PC-3 (cell line): ENCODE data around the gene SPSB1.

Source experiments
- EZH2phosphoT487 ChIP-seq: fragments of 300-600 bp; sonication (generic); IDR thresholded peaks from 2 replicates; pipeline ENCODE4 v1.6.1; 2018; ENCODE audit warnings: mild to moderate bottlenecking, antibody characterized with exemption, low read length, borderline replicate concordance
- TF ChIP-seq, protein P1 (sequence below): fragments of 300-600 bp; sonication (generic); conservative IDR thresholded peaks from 2 replicates; pipeline ENCODE4 v1.5.1; 2017; ENCODE audit warnings: antibody characterized with exemption, low read depth, mild to moderate bottlenecking, low read length

DNA sequence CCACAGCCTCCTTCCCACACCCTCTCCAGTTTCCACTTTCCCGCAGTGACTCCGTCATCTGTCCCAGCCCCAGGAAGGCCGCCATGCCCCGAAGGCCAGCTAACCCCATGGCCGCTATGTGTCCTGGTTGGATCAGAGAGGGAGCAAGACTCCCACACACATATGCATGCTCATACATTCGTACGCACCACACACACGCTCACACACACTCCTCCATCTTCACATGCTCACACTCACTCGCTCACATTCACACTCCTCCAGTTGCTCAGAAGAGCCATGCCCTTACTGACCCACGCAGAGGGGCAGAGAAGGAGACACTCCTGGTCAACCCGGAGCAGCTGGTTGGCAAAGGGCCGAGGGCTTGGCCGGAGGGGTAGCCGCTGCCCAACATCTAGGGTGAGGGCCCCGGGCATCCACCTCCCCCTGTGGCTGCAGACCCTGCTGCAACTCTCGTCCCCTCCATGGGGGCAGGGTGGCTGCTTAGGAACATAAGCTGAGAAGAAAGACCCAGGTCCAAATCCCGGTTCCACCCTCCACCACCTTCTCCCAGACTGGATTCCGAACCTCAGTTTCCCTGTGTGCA, 124.3 kb downstream of the SPSB1 start:
- TF ChIP-seq, protein P1, sequence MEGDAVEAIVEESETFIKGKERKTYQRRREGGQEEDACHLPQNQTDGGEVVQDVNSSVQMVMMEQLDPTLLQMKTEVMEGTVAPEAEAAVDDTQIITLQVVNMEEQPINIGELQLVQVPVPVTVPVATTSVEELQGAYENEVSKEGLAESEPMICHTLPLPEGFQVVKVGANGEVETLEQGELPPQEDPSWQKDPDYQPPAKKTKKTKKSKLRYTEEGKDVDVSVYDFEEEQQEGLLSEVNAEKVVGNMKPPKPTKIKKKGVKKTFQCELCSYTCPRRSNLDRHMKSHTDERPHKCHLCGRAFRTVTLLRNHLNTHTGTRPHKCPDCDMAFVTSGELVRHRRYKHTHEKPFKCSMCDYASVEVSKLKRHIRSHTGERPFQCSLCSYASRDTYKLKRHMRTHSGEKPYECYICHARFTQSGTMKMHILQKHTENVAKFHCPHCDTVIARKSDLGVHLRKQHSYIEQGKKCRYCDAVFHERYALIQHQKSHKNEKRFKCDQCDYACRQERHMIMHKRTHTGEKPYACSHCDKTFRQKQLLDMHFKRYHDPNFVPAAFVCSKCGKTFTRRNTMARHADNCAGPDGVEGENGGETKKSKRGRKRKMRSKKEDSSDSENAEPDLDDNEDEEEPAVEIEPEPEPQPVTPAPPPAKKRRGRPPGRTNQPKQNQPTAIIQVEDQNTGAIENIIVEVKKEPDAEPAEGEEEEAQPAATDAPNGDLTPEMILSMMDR = no peak
- no peak for TF ChIP-seq EZH2phosphoT487
